Stimulated activated CD8-positive, alpha-beta memory T cell treated with anti-CD3 and anti-CD28 coated beads, Interleukin-15, amount 100 ng/mL, for 1 hour (primary cell): Measurements from ENCODE around the gene HOXC12.

Experiments used
- DNase-seq: peaks from one replicate; pipeline ENCODE4 v3.0.0-alpha.2; 2020; ENCODE audit warnings: low read depth

HOXC12 gene

GRCh38 chr12:53956914-53957536, 2.3 kb downstream of the HOXC12 start:
- no peak for DNase-seq

GRCh38 chr12:53958128-53958527, 3.4 kb downstream of the HOXC12 start:
- DNase-seq = no peak

DNA sequence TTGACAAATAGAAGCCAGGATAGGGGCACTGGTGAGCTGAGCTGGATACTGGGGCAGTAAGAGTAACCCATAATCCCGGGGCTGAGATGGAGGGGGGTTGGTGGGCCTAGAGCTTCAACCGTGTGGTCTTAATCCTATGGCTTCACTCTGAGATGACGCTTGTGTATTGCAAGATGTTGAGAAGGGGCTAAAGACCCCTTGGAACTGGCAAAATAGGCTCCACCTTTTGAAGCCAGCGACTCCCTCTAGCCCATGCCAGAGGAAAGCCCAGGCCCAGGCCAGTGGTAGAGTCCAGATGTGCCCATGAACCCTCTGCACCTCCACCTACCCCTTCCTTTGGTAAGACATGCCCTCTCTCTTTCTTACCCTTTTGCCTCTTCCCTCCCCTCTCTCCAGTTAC, 4.6 kb downstream of the HOXC12 start:
- DNase-seq = no peak

DNA sequence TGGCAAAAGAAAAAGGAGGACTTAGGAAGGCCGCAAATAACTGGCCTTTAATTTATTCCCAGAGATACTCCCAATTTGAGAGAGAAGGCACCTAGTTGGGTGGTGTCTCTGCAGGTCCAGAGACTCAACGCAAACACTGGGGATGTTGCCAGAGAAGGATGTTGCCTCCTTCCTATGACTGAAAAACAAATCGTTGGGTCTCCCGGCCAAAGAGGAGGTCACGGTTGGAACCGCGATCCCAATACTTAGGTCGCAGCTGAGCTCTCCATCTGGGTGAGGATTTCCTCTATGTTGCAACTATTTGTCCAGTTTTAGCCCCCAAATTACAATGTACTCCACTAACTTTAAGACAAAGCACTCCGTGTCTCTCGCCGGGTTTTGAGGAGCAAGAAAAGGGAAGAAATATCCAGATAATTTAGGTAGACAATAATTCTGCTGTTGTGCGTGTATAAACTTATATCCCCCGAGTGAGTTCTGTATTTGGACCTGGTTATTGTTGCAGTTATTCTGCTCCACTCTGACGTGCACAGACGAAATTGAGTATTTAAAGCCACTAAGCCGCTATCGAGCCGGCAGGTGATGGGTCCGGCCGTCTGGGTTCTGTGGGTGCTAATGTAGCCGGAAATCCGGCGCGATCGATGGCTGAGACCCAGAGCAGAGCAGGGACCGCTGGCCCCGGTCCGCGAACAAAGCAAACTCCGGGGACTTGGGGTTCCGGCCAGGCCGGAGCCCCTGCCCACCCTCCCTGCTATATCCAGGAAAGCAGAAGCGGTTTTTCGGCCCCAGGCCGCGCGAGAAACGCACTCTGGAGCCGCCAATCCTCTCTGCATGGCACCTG, 5.7 kb downstream of the HOXC12 start:
- DNase-seq = no peak

- no peak for DNase-seq
Observed at GRCh38 chr12:53961025-53961761, 6.5 kb downstream of the HOXC12 start.

DNA sequence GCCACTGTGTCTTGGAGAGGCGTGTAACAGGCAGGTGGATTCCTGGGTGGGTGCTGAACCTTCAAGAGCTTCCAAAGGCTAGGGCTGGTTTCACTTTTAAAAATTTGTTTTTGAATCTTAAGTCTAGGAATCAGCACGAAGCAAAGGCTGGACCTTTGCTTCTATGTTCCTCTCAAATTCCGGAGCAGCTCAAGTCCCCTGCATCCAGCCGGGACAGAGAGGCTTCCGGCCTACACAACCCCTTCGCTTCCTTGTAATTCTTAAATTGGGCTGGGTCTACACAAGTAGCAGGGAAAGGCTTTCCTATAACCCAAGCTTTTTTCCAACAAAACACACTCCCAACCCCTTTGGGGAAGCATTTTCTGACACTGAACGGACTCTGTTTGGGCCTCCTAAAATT, 8.3 kb downstream of the HOXC12 start:
- DNase-seq = no peak

DNA sequence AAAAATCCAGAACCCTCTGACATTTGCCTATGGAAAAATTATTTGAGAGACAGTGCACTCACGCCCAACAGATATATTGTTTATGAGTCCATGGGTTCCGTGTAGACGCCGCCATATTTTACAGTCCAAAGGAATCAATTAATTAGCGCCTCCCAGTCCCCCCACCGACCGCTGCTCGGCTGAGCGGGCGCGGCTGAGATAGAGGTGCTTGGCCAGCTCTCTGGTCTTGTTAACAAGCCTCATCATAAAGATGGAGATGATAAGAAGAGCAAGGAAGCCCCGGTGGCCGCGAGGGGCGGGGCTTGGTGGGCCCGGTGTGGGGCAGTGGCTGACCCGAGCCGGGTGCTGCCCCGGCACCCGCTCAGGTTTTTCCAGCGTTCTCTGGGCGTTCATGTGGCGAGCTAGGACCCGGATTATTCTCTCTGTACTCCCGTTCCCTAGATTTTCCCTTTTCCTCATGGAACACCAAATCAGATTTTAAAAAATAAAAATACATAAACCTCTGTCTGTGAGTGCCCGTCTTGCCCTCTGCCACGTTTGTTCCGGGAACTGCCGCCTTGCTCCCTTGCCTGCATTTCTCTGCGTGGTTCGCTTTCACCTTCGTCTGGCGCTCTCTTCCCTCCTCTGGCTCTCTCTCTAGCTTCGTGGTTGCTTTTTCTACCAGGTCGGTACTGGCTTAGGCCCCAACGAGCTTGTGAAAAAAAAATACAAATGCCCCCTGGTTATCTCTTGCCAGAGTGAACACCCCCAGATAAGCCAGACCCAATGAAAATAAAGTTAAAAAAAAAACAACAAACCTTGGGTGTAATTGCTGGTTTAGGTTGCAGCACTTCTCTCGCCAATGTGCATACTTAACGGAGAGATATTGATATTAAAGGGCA, 9.0 kb downstream of the HOXC12 start:
- DNase-seq = no peak

DNA sequence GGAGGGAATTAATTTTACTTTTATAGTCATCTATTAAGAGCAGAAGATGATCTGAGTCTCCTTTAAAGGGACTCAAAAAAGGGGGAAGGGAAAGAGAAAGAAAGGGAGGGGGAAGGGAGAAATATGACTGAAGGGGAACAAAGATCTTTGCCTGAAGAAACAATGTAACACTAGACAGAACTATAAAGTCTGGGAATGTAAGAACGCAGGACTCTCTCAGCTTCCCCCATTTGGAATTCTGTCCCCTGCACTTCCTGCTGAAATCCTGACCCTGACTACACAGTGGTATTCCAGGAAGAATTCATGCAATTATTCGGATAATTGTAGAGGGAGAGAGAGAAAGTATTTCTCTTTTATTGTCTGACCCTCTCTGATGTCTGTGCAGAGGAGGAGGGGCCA, 9.6 kb downstream of the HOXC12 start:
- DNase-seq = no peak

DNA sequence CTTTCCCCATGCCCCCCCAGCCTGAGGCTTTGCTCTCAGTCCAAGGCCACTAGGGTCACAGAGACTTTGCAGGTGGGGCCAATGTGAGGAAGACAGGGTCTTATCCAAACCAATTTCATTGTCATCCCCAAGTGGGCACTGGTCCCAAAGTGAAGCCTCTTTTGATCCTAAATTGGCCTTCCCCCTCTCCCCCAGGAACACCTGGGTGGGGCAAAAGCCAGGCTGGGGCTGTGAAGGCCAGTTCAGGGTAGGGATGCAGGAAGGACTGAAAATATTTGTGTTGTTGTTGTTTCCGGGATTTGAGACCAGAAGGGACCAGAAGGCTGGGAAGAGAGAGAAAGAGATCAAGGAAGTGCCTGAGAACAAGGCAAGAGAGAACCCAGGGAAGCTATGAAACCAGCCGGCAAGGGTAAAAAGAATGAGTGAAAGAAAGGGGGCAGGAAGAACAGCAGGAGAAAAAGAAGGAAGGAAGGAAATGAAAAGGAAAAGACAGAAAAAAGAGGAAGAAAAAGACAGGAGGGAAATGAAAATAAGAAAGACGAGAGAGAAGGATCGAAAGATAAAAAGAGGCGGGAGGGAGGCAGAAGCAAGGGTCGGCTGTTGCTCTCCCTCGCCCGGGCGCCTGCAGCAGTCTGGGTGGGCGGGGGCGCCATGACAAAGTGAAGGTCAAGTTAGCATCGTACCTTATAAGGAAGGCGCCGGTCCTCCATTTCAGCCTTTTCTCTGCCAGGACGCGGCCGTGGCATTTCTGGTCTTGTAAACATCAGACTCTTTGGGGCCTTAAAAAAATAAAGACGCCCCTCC, 10.8 kb downstream of the HOXC12 start:
- DNase-seq = no peak

DNA sequence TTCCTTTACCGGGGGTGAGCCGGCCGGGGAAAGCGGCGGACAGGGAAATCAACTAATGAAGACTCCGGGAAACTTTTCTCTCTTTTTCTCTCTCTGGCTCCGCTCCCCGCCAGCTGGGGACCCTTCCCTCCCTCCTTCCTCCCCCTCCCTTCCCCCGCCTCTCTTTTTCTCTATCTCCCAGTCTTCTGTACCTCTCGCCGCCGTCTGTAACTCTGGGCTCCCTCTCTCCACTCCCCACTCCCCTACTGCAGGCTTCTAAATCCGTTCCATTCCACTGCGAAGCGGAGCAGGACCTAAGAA, 11.3 kb downstream of the HOXC12 start:
- DNase-seq = no peak

GRCh38 chr12:53966385-53967133, 11.9 kb downstream of the HOXC12 start:
- no peak for DNase-seq

GRCh38 chr12:53967421-53967925, 12.8 kb downstream of the HOXC12 start:
- no peak for DNase-seq

DNA sequence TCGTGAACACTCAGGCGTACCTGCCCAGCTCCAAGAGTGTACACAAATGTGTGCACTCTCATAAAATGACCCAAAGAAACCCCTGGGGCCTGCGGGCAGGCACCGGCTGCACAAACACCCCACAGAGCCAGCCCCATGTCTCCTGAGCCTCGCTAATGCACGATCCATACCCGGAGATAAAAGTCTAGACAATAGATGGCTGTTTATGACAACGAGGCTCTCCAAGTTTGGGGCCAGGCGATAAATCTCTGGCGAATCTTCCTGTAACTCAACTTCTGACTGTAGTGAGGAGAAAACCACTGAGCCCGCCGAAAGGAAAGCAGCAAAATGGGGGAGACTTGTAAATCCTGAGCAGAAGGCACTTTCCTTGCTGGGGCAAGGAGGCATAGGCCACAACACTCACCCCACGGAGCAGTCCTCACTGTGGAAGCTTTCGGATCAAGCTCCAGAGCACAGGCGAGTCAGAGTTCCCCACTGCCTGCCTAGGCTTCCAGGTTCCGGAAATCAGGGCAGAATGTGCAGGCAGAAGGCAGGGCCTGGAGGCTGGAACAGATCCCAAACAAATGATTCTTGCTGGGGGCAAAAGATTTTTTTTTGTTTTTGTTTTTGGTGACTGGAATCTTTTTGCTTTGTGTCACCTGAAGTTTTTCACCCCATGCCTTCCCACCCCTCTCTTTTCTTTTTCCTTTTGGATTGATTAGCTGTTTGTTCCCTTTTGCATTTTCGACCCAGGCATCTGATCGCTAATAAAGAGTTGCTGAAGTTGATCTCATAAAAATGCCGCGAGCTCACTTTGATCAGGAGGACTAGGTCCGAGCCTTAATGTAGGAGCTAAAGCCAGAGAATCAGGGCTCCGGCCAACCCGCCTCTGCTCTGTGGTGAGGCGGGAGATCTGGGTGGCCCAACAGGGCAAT, 13.8 kb downstream of the HOXC12 start:
- no peak for DNase-seq

- no peak for DNase-seq
Observed at GRCh38 chr12:53969588-53970259, 15.0 kb downstream of the HOXC12 start.

DNA sequence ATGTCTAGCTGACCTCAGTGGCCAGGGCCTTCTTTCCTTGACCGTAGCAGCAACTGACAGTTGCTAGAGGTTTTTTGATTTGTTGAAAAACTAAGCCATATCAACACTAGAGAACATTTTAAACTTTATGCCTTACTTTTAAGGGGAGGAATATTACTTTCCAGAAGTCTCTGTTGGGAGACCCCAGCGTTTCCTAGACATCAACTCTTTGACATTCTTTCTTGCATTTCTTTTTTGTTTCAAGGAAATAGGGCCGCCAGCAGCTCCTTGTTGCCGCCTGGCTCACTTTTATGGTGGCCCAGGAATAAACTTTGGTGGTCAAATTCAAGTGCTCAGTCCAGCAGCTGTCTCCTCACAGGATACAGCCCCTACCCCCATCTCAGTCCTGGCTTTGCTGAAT, 15.7 kb downstream of the HOXC12 start:
- no peak for DNase-seq

GRCh38 chr12:53971129-53971528, 16.4 kb downstream of the HOXC12 start:
- no peak for DNase-seq

DNA sequence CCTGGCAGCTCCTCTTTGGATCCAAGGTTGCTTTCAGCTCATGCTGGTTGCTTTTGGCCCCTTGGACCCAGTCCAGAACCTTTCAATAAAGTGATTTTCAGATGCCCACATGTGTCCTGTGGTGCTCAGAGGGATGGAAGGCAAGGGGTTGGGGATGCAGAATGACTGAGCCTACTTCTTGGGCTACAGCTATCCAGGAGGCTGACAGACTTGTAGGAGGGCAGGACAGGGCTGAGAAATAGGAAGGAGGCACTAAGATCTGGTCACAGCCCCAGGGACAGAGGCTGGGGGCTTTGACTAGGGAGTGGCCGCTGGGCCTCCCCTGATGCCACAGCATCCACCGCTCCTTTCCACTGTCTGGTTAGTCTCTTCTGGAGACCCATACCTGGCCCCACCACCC, 17.0 kb downstream of the HOXC12 start:
- DNase-seq = no peak

DNA sequence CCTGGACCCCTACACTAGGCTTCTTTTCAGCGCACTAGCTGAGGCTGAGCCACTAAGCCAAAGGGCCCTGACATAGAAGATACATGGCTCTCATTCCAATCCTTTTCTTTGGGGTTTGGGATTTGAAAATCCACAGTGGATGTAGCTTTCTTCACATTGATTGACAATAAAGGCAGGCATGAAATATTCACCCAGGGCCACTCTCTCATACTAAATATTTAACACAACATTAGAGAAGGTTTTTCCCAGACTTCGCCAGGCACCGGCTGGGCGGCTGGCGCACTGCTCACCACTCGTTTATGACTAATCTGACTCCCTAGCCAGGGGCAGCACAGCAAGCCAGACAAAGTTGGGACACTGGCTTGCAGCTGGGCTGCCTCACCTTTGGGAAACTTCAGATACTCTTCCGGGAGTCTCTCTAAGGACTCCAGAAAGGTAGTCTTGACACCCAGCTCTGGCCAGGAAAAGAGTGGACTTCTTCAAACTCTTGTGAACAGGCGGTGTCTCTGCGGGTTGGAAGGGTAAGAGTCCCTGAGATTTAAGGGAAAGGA, 17.5 kb downstream of the HOXC12 start:
- no peak for DNase-seq
